HG02970 (cell line): ENCODE measurements around the gene CELSR2.
"Not testable (repeated sequence)": the region's sequence is repeated elsewhere in the genome, so short reads cannot be mapped to it uniquely, and the experiment has no call there.

Experiments used
- ATAC-seq: cut with Tn5 transposase; IDR thresholded peaks from one replicate; pipeline ENCODE4 v1.9.1; 2021; ENCODE audit warnings: mild to moderate bottlenecking, moderate library complexity, moderate number of reproducible peaks; ENCODE audit not compliant: unreplicated experiment, low FRiP score

Gene CELSR2

GRCh38 chr1:109275706-109276345, 26.5 kb downstream of the CELSR2 start:
- ATAC-seq, result no peak

DNA sequence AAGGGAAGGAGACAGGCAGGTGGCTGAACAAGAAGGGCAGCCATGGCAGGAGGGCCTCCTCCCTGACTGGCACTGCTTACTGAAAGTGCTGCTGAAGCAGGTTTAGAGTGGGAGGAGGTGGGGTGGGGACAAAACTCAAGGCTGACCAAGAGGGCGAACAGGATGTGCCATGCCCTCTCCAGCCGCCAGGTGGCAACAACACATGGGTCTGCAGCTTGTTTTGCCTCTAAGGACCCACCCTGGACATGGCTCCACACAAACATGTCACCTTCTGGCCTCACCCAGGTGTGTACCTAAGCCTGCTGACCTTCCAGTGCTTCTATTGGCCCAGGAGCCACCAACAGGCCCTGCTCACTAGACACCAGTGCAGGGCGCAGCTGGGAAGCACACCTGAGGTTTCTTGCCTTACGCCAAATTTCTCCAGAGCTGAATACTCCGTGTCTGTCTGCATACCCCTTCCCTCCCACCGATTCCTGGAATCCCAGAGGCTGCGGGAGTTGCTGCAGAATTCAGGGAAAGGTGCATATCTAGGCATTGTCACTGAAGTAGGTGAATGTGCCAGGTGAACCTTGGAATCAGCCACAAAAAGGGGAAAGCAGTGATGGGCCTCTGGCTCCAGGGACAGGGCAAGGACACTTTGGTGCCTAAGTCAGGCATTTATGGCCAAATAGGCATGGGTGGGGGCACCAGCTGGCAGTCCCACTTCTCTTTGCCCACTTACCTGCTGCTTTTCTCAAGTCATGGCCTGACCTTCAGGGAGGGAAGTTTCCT, 28.3 kb downstream of the CELSR2 start:
- ATAC-seq, result no peak

GRCh38 chr1:109279615-109280278, 30.4 kb downstream of the CELSR2 start:
- ATAC-seq, result no peak

GRCh38 chr1:109280862-109281261, 31.5 kb downstream of the CELSR2 start:
- no peak for ATAC-seq

GRCh38 chr1:109281680-109282496, 32.5 kb downstream of the CELSR2 start:
- no peak for ATAC-seq

GRCh38 chr1:109282497-109282951, 33.2 kb downstream of the CELSR2 start:
- ATAC-seq, result no peak

DNA sequence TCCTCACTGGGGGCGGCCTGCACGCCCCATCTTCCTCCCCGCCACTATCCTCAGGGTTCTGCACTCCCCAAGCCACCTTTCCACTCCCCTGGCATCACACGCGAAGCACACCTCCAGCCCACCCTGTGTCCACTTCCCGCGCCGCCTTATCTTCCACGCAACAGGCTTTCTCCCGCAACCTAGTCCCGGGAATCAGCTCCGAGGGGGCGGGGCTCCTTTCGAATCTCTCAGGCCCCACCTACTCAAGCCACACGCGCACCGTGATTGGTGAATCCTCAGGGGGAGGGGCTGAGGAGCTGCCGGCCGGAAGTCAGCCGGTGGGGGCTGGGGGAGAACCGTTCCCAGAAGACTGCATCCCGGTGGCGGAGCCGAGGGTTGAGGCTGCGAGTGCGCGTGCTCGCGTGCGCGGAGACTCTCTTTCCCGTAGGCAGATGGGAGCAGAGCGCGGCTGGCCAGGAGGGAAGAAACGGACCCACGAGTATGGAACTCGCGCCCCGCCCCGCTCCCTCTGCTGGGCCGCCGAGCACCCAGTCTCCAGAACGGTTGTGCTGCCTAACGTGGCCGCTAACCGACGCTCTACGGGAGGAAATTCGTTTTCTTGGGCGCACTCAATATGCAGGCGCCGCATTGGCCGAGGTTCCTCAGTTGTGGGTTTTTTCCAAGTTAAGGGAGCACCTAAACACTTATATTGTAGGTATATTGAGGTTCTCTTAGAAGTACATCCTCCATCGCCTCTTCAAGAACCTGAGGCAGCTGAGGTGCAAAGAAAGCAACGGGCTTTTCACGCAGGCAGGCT, 33.8 kb downstream of the CELSR2 start, which contains the start of gene PSRC1:
Gene PSRC1, minus strand, starts transcription at position 194 of the 796 bp plus-strand sequence.
- ATAC-seq, result peak; percentile 82

GRCh38 chr1:109283748-109284600, 34.6 kb downstream of the CELSR2 start:
- no peak for ATAC-seq

- ATAC-seq, result not testable (repeated sequence)
Measured at GRCh38 chr1:109286762-109287161, 37.4 kb downstream of the CELSR2 start.

GRCh38 chr1:109290137-109290536, 40.8 kb downstream of the CELSR2 start:
- no peak for ATAC-seq

DNA sequence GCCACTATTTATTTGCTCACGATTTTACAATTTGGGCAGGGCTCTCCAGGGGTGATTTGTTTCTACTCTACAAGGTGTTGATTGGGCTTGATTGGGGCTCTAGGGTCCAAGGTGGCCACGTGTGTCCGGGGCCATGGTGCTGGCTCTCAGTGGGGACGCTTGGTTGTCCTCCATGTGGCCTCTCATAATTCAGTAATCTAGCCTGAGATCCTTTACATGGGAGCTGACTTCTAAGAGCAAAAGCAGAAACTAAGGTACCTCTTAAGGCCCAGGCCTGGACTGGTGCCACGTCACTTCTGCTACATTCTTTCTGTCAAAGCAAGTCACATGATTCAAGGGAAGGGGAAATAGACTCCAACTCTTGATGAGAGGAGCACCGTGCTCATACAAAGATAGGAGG, 41.7 kb downstream of the CELSR2 start:
- no peak for ATAC-seq

DNA sequence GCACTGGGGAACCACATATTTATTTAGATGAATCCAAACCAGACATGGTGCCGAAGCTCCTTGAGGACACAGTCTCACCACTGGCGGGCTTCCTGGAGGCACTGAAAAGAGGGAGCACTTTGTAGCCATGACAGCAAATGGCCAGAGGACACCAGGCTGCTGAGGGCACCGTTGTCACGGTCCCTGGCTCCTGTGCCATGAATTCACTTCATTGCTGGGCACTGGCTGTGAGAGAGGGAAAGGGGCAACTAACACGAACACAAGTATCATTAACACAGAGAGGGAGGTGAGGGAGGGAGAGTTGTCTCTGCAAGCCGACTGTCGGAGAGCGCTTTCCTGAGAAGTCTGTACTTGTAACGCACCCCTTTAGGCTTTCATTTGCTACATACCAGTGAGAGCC, 43.0 kb downstream of the CELSR2 start:
- no peak for ATAC-seq

GRCh38 chr1:109293026-109293425, 43.7 kb downstream of the CELSR2 start:
- ATAC-seq, result no peak

DNA sequence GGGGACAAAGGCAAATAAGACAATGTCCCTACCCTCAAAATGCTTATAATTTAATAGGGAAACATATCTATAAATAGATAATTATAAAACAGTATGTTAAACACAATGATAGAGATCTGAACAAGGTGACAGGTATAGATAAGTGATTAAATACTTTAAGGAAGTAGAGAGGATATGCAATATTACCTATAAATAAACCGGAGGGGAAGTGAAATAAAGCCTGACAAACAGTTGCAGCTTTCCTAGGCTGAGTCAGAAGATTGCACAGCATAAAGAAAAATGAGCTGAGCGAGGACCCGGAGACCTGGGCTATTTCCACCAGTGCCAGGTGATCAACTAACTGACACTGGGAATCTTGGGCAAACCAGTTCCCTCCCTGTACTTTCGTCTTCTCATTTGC, 45.1 kb downstream of the CELSR2 start:
- no peak for ATAC-seq

- no peak for ATAC-seq
Measured at GRCh38 chr1:109295712-109296415, 46.5 kb downstream of the CELSR2 start.

- ATAC-seq, result no peak
Measured at GRCh38 chr1:109296782-109297181, 47.4 kb downstream of the CELSR2 start.

- no peak for ATAC-seq
Measured at GRCh38 chr1:109298666-109299557, 49.6 kb downstream of the CELSR2 start.
